Upper lobe of right lung (tissue), 1 donor: Measurements from ENCODE around the gene SURF4. TPM values are rescaled to one million over a fixed set of nuclear protein-coding genes. Genes with fewer than 3 reads are reported as not detected.
A peak's percentile ranks its signal among the peaks of the same experiment; 100 is the strongest.

ENCODE experiments used
- ATAC-seq: fragments of 200-7000 bp; cut with Tn5 transposase; one replicate; pipeline ENCODE4 v1.9.1; 2020; ENCODE audit warnings: mild to moderate bottlenecking, moderate library complexity
- DNase-seq: peaks from one replicate; pipeline ENCODE4 v3.0.0-alpha.2; 2020
- H3K27ac ChIP-seq: fragments of 200-600 bp; one replicate; pipeline ENCODE4 v1.8.0; 2022
- H3K27me3 ChIP-seq: fragments of 200-600 bp; one replicate; pipeline ENCODE4 v1.8.0; 2022; ENCODE audit warnings: mild to moderate bottlenecking
- H3K36me3 ChIP-seq: fragments of 200-600 bp; one replicate; pipeline ENCODE4 v1.8.0; 2022
- H3K4me1 ChIP-seq: fragments of 200-600 bp; one replicate; pipeline ENCODE4 v1.8.0; 2022
- H3K4me3 ChIP-seq: fragments of 200-600 bp; one replicate; pipeline ENCODE4 v1.8.0; 2022; ENCODE audit warnings: mild to moderate bottlenecking
- H3K9me3 ChIP-seq: fragments of 200-600 bp; one replicate; pipeline ENCODE4 v1.8.0; 2022
- CTCF ChIP-seq: fragments of 200-600 bp; IDR thresholded peaks from one replicate; pipeline ENCODE4 v1.8.0; 2022; ENCODE audit warnings: antibody characterized with exemption
- intact Hi-C: fragments of 100-400 bp; cut with DNase I; formaldehyde crosslinking; loops from one replicate; pipeline ENCODE4 v1.11.0; 2022
- total RNA-seq: library from RNA; stranded (reverse); fragmentation: NEBNext Ultra II Directional; extraction: Animal tissue kit (Norgen Biotek cat#: 25700); gene quantifications from one replicate; pipeline ENCODE4 v1.2.1, GENCODE V29; 2021
- donor health status: DM: no; HTN: yes; CAD: no; lungs with severe emphysema.

SURF4 gene
- total RNA-seq, 1 donor from 2014 or later, result 142 TPM

- peak; percentile 57 for TF ChIP-seq CTCF
- peaks cover 26% of the 10 kb centered on the region for H3K4me1 ChIP-seq
- ATAC-seq (peak; percentile 15), DNase-seq (no peak)
- no peak overlapping the region for H3K27ac ChIP-seq
- peaks cover 54% of the 10 kb centered on the region for H3K36me3 ChIP-seq
- no peaks in the 10 kb centered on the region for H3K9me3 ChIP-seq
- no peaks in the 10 kb centered on the region for H3K27me3 ChIP-seq
- intact Hi-C loops, result no loop called here
- no peak overlapping the region for H3K4me3 ChIP-seq
These were observed 23.8 kb downstream of the SURF4 start for GRCh38 chr9:133351908-133352634.

GRCh38 chr9:133351526-133351907 lies 24.3 kb downstream of the SURF4 start:
- Histone ChIP-seq H3K27me3 (no peaks in the 10 kb centered on the region), H3K4me3 (no peak overlapping the region), H3K4me1 (peaks cover 28% of the 10 kb centered on the region), H3K27ac (no peak overlapping the region), H3K36me3 (peaks cover 54% of the 10 kb centered on the region), H3K9me3 (no peaks in the 10 kb centered on the region)
- TF ChIP-seq CTCF, result no peak
- ATAC-seq (no peak), DNase-seq (no peak)
- intact Hi-C loops, result no loop called here

GRCh38 chr9:133349965-133350616 lies 25.8 kb downstream of the SURF4 start:
- Histone ChIP-seq H3K4me3 (no peak overlapping the region), H3K9me3 (no peaks in the 10 kb centered on the region), H3K4me1 (peaks cover 25% of the 10 kb centered on the region), H3K27ac (no peak overlapping the region), H3K36me3 (peaks cover 62% of the 10 kb centered on the region), H3K27me3 (no peaks in the 10 kb centered on the region)
- no peak for TF ChIP-seq CTCF
- DNase-seq (no peak), ATAC-seq (no peak)
- intact Hi-C loops, result no loop called here

- peaks cover 24% of the 10 kb centered on the region for H3K4me1 ChIP-seq
- ATAC-seq (no peak), DNase-seq (no peak)
- H3K4me3 ChIP-seq, result peak overlapping the region; percentile 94
- peak overlapping the region; percentile 94 for H3K27ac ChIP-seq
- H3K36me3 ChIP-seq, result peaks cover 69% of the 10 kb centered on the region
- H3K9me3 ChIP-seq, result no peaks in the 10 kb centered on the region
- H3K27me3 ChIP-seq, result no peaks in the 10 kb centered on the region
- intact Hi-C loops, result no loop called here
- TF ChIP-seq CTCF, result no peak
These were observed 26.9 kb downstream of the SURF4 start for GRCh38 chr9:133348718-133349573.

- ATAC-seq (peak; percentile 91), DNase-seq (peak; percentile 93)
- Histone ChIP-seq H3K9me3 (no peaks in the 10 kb centered on the region), H3K27ac (peak within 1 kb of the TSS; percentile 94), H3K4me3 (peak within 1 kb of the TSS; percentile 94), H3K4me1 (peaks cover 24% of the 10 kb centered on the region), H3K36me3 (peaks cover 69% of the 10 kb centered on the region), H3K27me3 (no peaks in the 10 kb centered on the region)
- TF ChIP-seq CTCF, result no peak
- intact Hi-C loops, result no loop called here
These were observed 27.7 kb downstream of the SURF4 start, which contains the start of the genes MED22 and RPL7A for GRCh38 chr9:133347985-133348717. TSS of gene MED22 (minus strand) at chr9:133348131. CDS start at chr9:133346662, 1,469 bp downstream. TSS of gene RPL7A (plus strand) at chr9:133348218. CDS start at chr9:133348244, 26 bp downstream.
